Measurements from ENCODE around the gene CRHR2. TPM values are rescaled to one million over a fixed set of nuclear protein-coding genes. Genes with fewer than 3 reads are reported as not detected.

Gene CRHR2
- total and polyA plus RNA-seq, 2 of the 13 experiments (the other 11 are each of a cell fraction or from before 2014, with no cell fraction given) = not detected

- TF ChIP-seq GMEB2 (CRISPR knock-in tag; IDR thresholded peaks at IDR 0.05; ENCODE audit: low read depth) (no peak), RERE (CRISPR knock-in tag; IDR thresholded peaks at IDR 0.05; ENCODE audit: low read depth) (no peak), ZNF451 (CRISPR knock-in tag; IDR thresholded peaks at IDR 0.05) (no peak), ZSCAN9 (CRISPR knock-in tag; IDR thresholded peaks at IDR 0.05; ENCODE audit: borderline replicate concordance) (no peak), IRF9 (CRISPR knock-in tag; IDR thresholded peaks at IDR 0.05; ENCODE audit: borderline replicate concordance) (no peak), ZNF468 (CRISPR knock-in tag; IDR thresholded peaks at IDR 0.05) (no peak)
These were observed 36.6 kb downstream of the CRHR2 start (continued) for GRCh38 chr7:30645661-30646060.
